Measurements from ENCODE around the gene HADHA. TPM values are rescaled to one million over a fixed set of nuclear protein-coding genes. Genes with fewer than 3 reads are reported as not detected.

HADHA gene
- 124 and 125 TPM in 2 replicates for total RNA-seq
- long read RNA-seq, transcript HADHA-201 (20 exons, 3,037 nt) = major isoform, 985 of 1,097 reads
- long read RNA-seq, partial matches to known transcripts = 69 of 1,097 reads
- long read RNA-seq, other reads (novel, unspliced or antisense) = 35 of 1,097 reads

- peaks cover 39% of the 10 kb centered on the region for H3K4me1 Mint-ChIP-seq
- TF ChIP-seq CTCF (conservative IDR thresholded peaks at IDR 0.05) = peak; percentile 43
Measured at GRCh38 chr2:26244309-26245230, at the start of gene HADHA, which contains the start of gene HADHB. Gene HADHA, minus strand, starts transcription at chr2:26244632. Its CDS starts 36 bp downstream, at chr2:26244596. Gene HADHB, plus strand, starts transcription at chr2:26244939. Its CDS starts 9,316 bp downstream, at chr2:26254255.

GRCh38 chr2:26292646-26293045, 48.2 kb upstream of the HADHA start:
- no peaks in the 10 kb centered on the region for H3K4me1 Mint-ChIP-seq
- H3K27ac Mint-ChIP-seq (ENCODE audit: unreplicated experiment) = no peak overlapping the region
- DNase-seq (ENCODE audit: low read depth, low spot score) = no peak
- H3K4me3 Mint-ChIP-seq = no peak overlapping the region
- H3K9me3 Mint-ChIP-seq = peaks cover 2% of the 10 kb centered on the region
- no peak for TF ChIP-seq CTCF (conservative IDR thresholded peaks at IDR 0.05)
- H3K36me3 Mint-ChIP-seq (ENCODE audit: low read depth) = no peaks in the 10 kb centered on the region
- peaks cover 5% of the 10 kb centered on the region for H3K27me3 Mint-ChIP-seq (ENCODE audit: low read depth)

More at GRCh38 chr2:26244309-26245230, at the start of gene HADHA, which contains the start of gene HADHB:
- no peaks in the 10 kb centered on the region for H3K27me3 Mint-ChIP-seq (ENCODE audit: low read depth)
- H3K36me3 Mint-ChIP-seq (ENCODE audit: low read depth) = no peaks in the 10 kb centered on the region
- DNase-seq (ENCODE audit: low read depth, low spot score) = peak; percentile 90
- no peaks in the 10 kb centered on the region for H3K9me3 Mint-ChIP-seq
- peak within 1 kb of the TSS; percentile 99 for H3K4me3 Mint-ChIP-seq
- peak within 1 kb of the TSS; percentile 100 for H3K27ac Mint-ChIP-seq (ENCODE audit: unreplicated experiment)

- no peak for DNase-seq (ENCODE audit: low read depth, low spot score)
- Mint-ChIP-seq H3K9me3 (no peaks in the 10 kb centered on the region), H3K27ac (ENCODE audit: unreplicated experiment) (no peak overlapping the region), H3K4me3 (no peak overlapping the region), H3K4me1 (no peaks in the 10 kb centered on the region), H3K27me3 (ENCODE audit: low read depth) (no peaks in the 10 kb centered on the region), H3K36me3 (ENCODE audit: low read depth) (peaks cover 6% of the 10 kb centered on the region)
- no peak for TF ChIP-seq CTCF (conservative IDR thresholded peaks at IDR 0.05)
Measured at GRCh38 chr2:26290001-26290400, 45.6 kb upstream of the HADHA start.

- Mint-ChIP-seq H3K27me3 (ENCODE audit: low read depth) (no peaks in the 10 kb centered on the region), H3K9me3 (no peaks in the 10 kb centered on the region), H3K36me3 (ENCODE audit: low read depth) (peaks cover 14% of the 10 kb centered on the region), H3K4me1 (no peaks in the 10 kb centered on the region), H3K27ac (ENCODE audit: unreplicated experiment) (no peak overlapping the region), H3K4me3 (no peak overlapping the region)
- no peak for DNase-seq (ENCODE audit: low read depth, low spot score)
- TF ChIP-seq CTCF (conservative IDR thresholded peaks at IDR 0.05) = no peak
Measured at GRCh38 chr2:26285931-26286330, 41.5 kb upstream of the HADHA start.

- no peak for DNase-seq (ENCODE audit: low read depth, low spot score)
- Mint-ChIP-seq H3K27me3 (ENCODE audit: low read depth) (no peaks in the 10 kb centered on the region), H3K4me3 (no peak overlapping the region), H3K9me3 (no peaks in the 10 kb centered on the region), H3K36me3 (ENCODE audit: low read depth) (peaks cover 14% of the 10 kb centered on the region), H3K27ac (ENCODE audit: unreplicated experiment) (no peak overlapping the region), H3K4me1 (no peaks in the 10 kb centered on the region)
- TF ChIP-seq CTCF (conservative IDR thresholded peaks at IDR 0.05) = no peak
Measured at GRCh38 chr2:26284132-26284531, 39.7 kb upstream of the HADHA start.

Measured in neural crest cell (in vitro differentiated cells).